Activated CD4-positive, alpha-beta T cell treated with anti-CD3 and anti-CD28 coated beads, Interleukin-2, Interleukin-6, amounts not matched to agents 100 ng/mL and 50 ng/mL, durations not matched to agents 16 hours and 8 hours (primary cell): ENCODE data around the gene DNAJB6.

Experiments
- DNase-seq: peaks from one replicate; pipeline ENCODE4 v3.0.0-alpha.2; 2020

The DNAJB6 gene

GRCh38 chr7:157431173-157431950 is 94.6 kb downstream of the DNAJB6 start:
- no peak for DNase-seq

- DNase-seq = no peak
Measured at GRCh38 chr7:157431951-157432540, 95.2 kb downstream of the DNAJB6 start.

GRCh38 chr7:157432541-157432956 is 95.7 kb downstream of the DNAJB6 start:
- peak; percentile 31 for DNase-seq

- peak; percentile 66 for DNase-seq
Measured at GRCh38 chr7:157432957-157433576, 96.3 kb downstream of the DNAJB6 start.

- no peak for DNase-seq
Measured at GRCh38 chr7:157433628-157434027, 96.8 kb downstream of the DNAJB6 start.

- DNase-seq = no peak
Measured at GRCh38 chr7:157434231-157434630, 97.4 kb downstream of the DNAJB6 start.

- no peak for DNase-seq
Measured at GRCh38 chr7:157434701-157435100, 97.9 kb downstream of the DNAJB6 start.

- DNase-seq = no peak
Measured at GRCh38 chr7:157436076-157436475, 99.3 kb downstream of the DNAJB6 start.

- no peak for DNase-seq
Measured at GRCh38 chr7:157436763-157437480, 100.1 kb downstream of the DNAJB6 start.

GRCh38 chr7:157437519-157438061 is 100.8 kb downstream of the DNAJB6 start:
- no peak for DNase-seq

GRCh38 chr7:157438121-157439025 is 101.6 kb downstream of the DNAJB6 start:
- DNase-seq = no peak

- no peak for DNase-seq
Measured at GRCh38 chr7:157439149-157439548, 102.3 kb downstream of the DNAJB6 start.

GRCh38 chr7:157439761-157440160 is 103.0 kb downstream of the DNAJB6 start:
- DNase-seq = no peak

- no peak for DNase-seq
Measured at GRCh38 chr7:157440346-157441022, 103.7 kb downstream of the DNAJB6 start.

- DNase-seq = no peak
Measured at GRCh38 chr7:157441023-157441399, 104.2 kb downstream of the DNAJB6 start.

GRCh38 chr7:157442456-157442855 is 105.7 kb downstream of the DNAJB6 start:
- no peak for DNase-seq

- no peak for DNase-seq
Measured at GRCh38 chr7:157442993-157443831, 106.4 kb downstream of the DNAJB6 start.

GRCh38 chr7:157444011-157444842 is 107.4 kb downstream of the DNAJB6 start:
- no peak for DNase-seq

- DNase-seq = no peak
Measured at GRCh38 chr7:157444843-157445135, 108.0 kb downstream of the DNAJB6 start.
